Mononuclear cell (primary cell): ENCODE results near the gene ARFGEF2. TPM values are rescaled to one million over a fixed set of nuclear protein-coding genes. Genes with fewer than 3 reads are reported as not detected.

Source experiments
- H3K27me3 ChIP-seq: 2 replicates; pipeline ENCODE4 v1.6.0; 2011; ENCODE audit warnings: low read length, control low read depth; ENCODE audit not compliant: insufficient read depth
- H3K4me1 ChIP-seq: 2 replicates; pipeline ENCODE4 v1.5.1; 2011; ENCODE audit warnings: mild to moderate bottlenecking, low read length, control low read depth; ENCODE audit not compliant: insufficient read depth
- H3K4me3 ChIP-seq: 2 replicates; pipeline ENCODE4 v1.5.1; 2011; ENCODE audit warnings: mild to moderate bottlenecking, low read length, moderate library complexity
- H3K9me3 ChIP-seq: 2 replicates; pipeline ENCODE4 v1.5.1; 2011; ENCODE audit warnings: low read depth, mild to moderate bottlenecking, control low read depth, low read length
- total RNA-seq: library from RNA; depleted of rRNA; stranded (reverse); fragments of >200 nt; gene quantifications from one replicate; pipeline ENCODE4 v1.2.3, GENCODE V29; 2012

Gene ARFGEF2
- total RNA-seq, 1 donor: 35.1 TPM

GRCh38 chr20:48949304-48950170, 28.0 kb downstream of the ARFGEF2 start:
- Histone ChIP-seq H3K27me3 (no peaks in the 10 kb centered on the region), H3K9me3 (no peaks in the 10 kb centered on the region), H3K4me1 (no peaks in the 10 kb centered on the region), H3K4me3 (no peak overlapping the region)

- H3K4me1 ChIP-seq: no peaks in the 10 kb centered on the region
- H3K9me3 ChIP-seq: no peaks in the 10 kb centered on the region
- H3K27me3 ChIP-seq: no peaks in the 10 kb centered on the region
- no peak overlapping the region for H3K4me3 ChIP-seq
These were observed 29.5 kb downstream of the ARFGEF2 start for GRCh38 chr20:48951041-48951440.

- H3K4me3 ChIP-seq: no peak overlapping the region
- H3K27me3 ChIP-seq: no peaks in the 10 kb centered on the region
- no peaks in the 10 kb centered on the region for H3K4me1 ChIP-seq
- H3K9me3 ChIP-seq: no peaks in the 10 kb centered on the region
These were observed 30.1 kb downstream of the ARFGEF2 start for GRCh38 chr20:48951646-48952045.

GRCh38 chr20:48952656-48953055, 31.1 kb downstream of the ARFGEF2 start:
- H3K9me3 ChIP-seq: no peaks in the 10 kb centered on the region

GRCh38 chr20:48953653-48954052, 32.1 kb downstream of the ARFGEF2 start:
- Histone ChIP-seq H3K9me3 (no peaks in the 10 kb centered on the region), H3K27me3 (no peaks in the 10 kb centered on the region), H3K4me1 (no peaks in the 10 kb centered on the region), H3K4me3 (no peak overlapping the region)

More at GRCh38 chr20:48952656-48953055, 31.1 kb downstream of the ARFGEF2 start:
- Histone ChIP-seq H3K4me1 (no peaks in the 10 kb centered on the region), H3K4me3 (no peak overlapping the region), H3K27me3 (no peaks in the 10 kb centered on the region)

GRCh38 chr20:48956052-48956451, 34.5 kb downstream of the ARFGEF2 start:
- Histone ChIP-seq H3K4me3 (no peak overlapping the region), H3K4me1 (no peaks in the 10 kb centered on the region), H3K27me3 (no peaks in the 10 kb centered on the region), H3K9me3 (no peaks in the 10 kb centered on the region)

- H3K4me3 ChIP-seq: no peak overlapping the region
- H3K9me3 ChIP-seq: no peaks in the 10 kb centered on the region
- no peaks in the 10 kb centered on the region for H3K27me3 ChIP-seq
- H3K4me1 ChIP-seq: no peaks in the 10 kb centered on the region
These were observed 35.6 kb downstream of the ARFGEF2 start for GRCh38 chr20:48957053-48957481.

GRCh38 chr20:48957533-48957932, 36.0 kb downstream of the ARFGEF2 start:
- Histone ChIP-seq H3K4me3 (no peak overlapping the region), H3K4me1 (no peaks in the 10 kb centered on the region), H3K27me3 (no peaks in the 10 kb centered on the region), H3K9me3 (no peaks in the 10 kb centered on the region)

GRCh38 chr20:48958743-48959142, 37.2 kb downstream of the ARFGEF2 start:
- Histone ChIP-seq H3K27me3 (no peaks in the 10 kb centered on the region), H3K4me3 (no peak overlapping the region), H3K4me1 (no peaks in the 10 kb centered on the region), H3K9me3 (no peaks in the 10 kb centered on the region)

GRCh38 chr20:48959899-48960550, 38.5 kb downstream of the ARFGEF2 start:
- H3K27me3 ChIP-seq: no peaks in the 10 kb centered on the region
- no peaks in the 10 kb centered on the region for H3K4me1 ChIP-seq
- H3K4me3 ChIP-seq: no peak overlapping the region
- H3K9me3 ChIP-seq: no peaks in the 10 kb centered on the region

GRCh38 chr20:48962421-48962820, 40.9 kb downstream of the ARFGEF2 start:
- no peak overlapping the region for H3K4me3 ChIP-seq
- H3K27me3 ChIP-seq: no peaks in the 10 kb centered on the region
- no peaks in the 10 kb centered on the region for H3K4me1 ChIP-seq
- H3K9me3 ChIP-seq: no peaks in the 10 kb centered on the region

GRCh38 chr20:48962976-48963771, 41.7 kb downstream of the ARFGEF2 start:
- Histone ChIP-seq H3K27me3 (no peaks in the 10 kb centered on the region), H3K4me3 (no peak overlapping the region), H3K9me3 (no peaks in the 10 kb centered on the region), H3K4me1 (no peaks in the 10 kb centered on the region)

- H3K4me1 ChIP-seq: no peaks in the 10 kb centered on the region
- H3K27me3 ChIP-seq: no peaks in the 10 kb centered on the region
- H3K9me3 ChIP-seq: no peaks in the 10 kb centered on the region
- H3K4me3 ChIP-seq: no peak overlapping the region
These were observed 43.8 kb downstream of the ARFGEF2 start for GRCh38 chr20:48965189-48965910.

GRCh38 chr20:48970681-48971365, 49.3 kb downstream of the ARFGEF2 start:
- Histone ChIP-seq H3K4me1 (no peaks in the 10 kb centered on the region), H3K27me3 (no peaks in the 10 kb centered on the region), H3K9me3 (no peaks in the 10 kb centered on the region), H3K4me3 (no peak overlapping the region)
